K562 (cell line): Measurements from ENCODE around the gene RNF223. TPM values are rescaled to one million over a fixed set of nuclear protein-coding genes. Genes with fewer than 3 reads are reported as not detected.

Source experiments
- ATAC-seq: fragments of 200-7000 bp; cut with Tn5 transposase; 3 replicates; pipeline ENCODE4 v1.9.1; 2020; ENCODE audit warnings: moderate library complexity
- BruUV-seq: library from RNA; stranded (reverse); fragments of 400-500 nt; replicated peaks from 2 replicates; lab custom pipeline; 2021; lab: Mats Ljungman, UMichigan
- CTCF ChIA-PET: fragments of 300-600 bp; formaldehyde crosslinking; extraction: SDS; loops from one replicate; lab custom pipeline; 2021; ENCODE audit warnings: low intra/inter-chr PET ratio; lab: Yijun Ruan, JAX
- POLR2A ChIA-PET: fragments of 300-600, 350-650 bp; sonication (Branson Sonifier 250); formaldehyde crosslinking; extraction: SDS; loops from one replicate; lab custom pipeline; 2021; ENCODE audit warnings: antibody characterized with exemption, inconsistent platforms; lab: Yijun Ruan, JAX
- DNase-seq, 4 experiments: peaks; one replicate each; pipeline versions ENCODE4 v3.0.0 to v3.0.0-alpha.2; 2011 to 2018; ENCODE audit warnings: low spot score in 3 of 4, mixed read lengths in 3 of 4; ENCODE audit errors: extremely low read depth in 1 of 4
- FAIRE-seq: peaks from 2 replicates; lab custom pipeline; 2011; peaks lifted over from hg19 to GRCh38; lab: Jason Lieb, UNC
- H2AFZ ChIP-seq: 2 replicates; pipeline ENCODE4 v1.6.0; 2011; ENCODE audit warnings: low read depth, low read length, control low read depth, inconsistent platforms
- H3K27ac ChIP-seq: fragments of 200-600 bp; 3 replicates; pipeline ENCODE4 v1.8.0; 2011; ENCODE audit warnings: low read depth, mild to moderate bottlenecking, control low read depth, inconsistent platforms, low read length, moderate library complexity, mixed read lengths; ENCODE audit errors: extremely low read depth
- H3K27me3 ChIP-seq, 2 experiments: fragments of 300-600 bp in 1 of 2; 2 replicates in 1 of 2; 3 replicates in 1 of 2; pipeline versions ENCODE4 v1.6.0 to v1.8.0; 2011; ENCODE audit warnings: inconsistent platforms in 2 of 2, low read length in 2 of 2, mild to moderate bottlenecking in 1 of 2, mixed read lengths in 1 of 2, moderate library complexity in 1 of 2; ENCODE audit not compliant: control insufficient read depth in 2 of 2, insufficient read depth in 2 of 2
- H3K36me3 ChIP-seq: fragments of 300-600 bp; 3 replicates; pipeline ENCODE4 v1.8.0; 2011; ENCODE audit warnings: mild to moderate bottlenecking, low read length, inconsistent platforms; ENCODE audit not compliant: control insufficient read depth, insufficient read depth
- H3K4me1 ChIP-seq, 2 experiments: fragments of 200-600 bp in 1 of 2; replicated peaks in 1 of 2; 2 replicates in 1 of 2; 3 replicates in 1 of 2; pipeline versions ENCODE4 v1.5.1 to v1.8.0; 2011; ENCODE audit warnings: inconsistent platforms in 2 of 2, low read length in 2 of 2, mild to moderate bottlenecking in 1 of 2, mixed read lengths in 1 of 2, moderate library complexity in 1 of 2; ENCODE audit not compliant: control insufficient read depth in 2 of 2, insufficient read depth in 2 of 2
- H3K4me2 ChIP-seq: 2 replicates; pipeline ENCODE4 v1.6.1; 2011; ENCODE audit warnings: low read length, control low read depth, inconsistent platforms, mixed read lengths; ENCODE audit not compliant: insufficient read depth
- H3K4me3 ChIP-seq: fragments of 200-600 bp; sonication (generic), shearing (Covaris generic); 2 replicates; pipeline ENCODE4 v1.5.1; 2016; ENCODE audit warnings: control low read depth, inconsistent platforms
- H3K79me2 ChIP-seq: fragments of 200-600 bp; 3 replicates; pipeline ENCODE4 v1.8.0; 2011; ENCODE audit warnings: low read length, inconsistent platforms; ENCODE audit not compliant: control insufficient read depth, insufficient read depth
- H3K9ac ChIP-seq, 2 experiments: 2 replicates each; pipeline versions ENCODE4 v1.6.0 to v1.6.1; 2011; ENCODE audit warnings: low read depth in 2 of 2, low read length in 2 of 2, control low read depth in 1 of 2, inconsistent platforms in 1 of 2, mild to moderate bottlenecking in 1 of 2, mixed read lengths in 1 of 2; ENCODE audit not compliant: insufficient read depth in 1 of 2
- H3K9me1 ChIP-seq: one replicate; pipeline ENCODE4 v1.6.0; 2011; ENCODE audit warnings: inconsistent platforms, mild to moderate bottlenecking, low read length, moderate library complexity; ENCODE audit not compliant: control insufficient read depth, insufficient read depth
- H3K9me3 ChIP-seq: replicated peaks from 2 replicates; pipeline ENCODE4 v1.5.1; 2011; ENCODE audit warnings: low read depth, low read length, inconsistent platforms; ENCODE audit not compliant: control insufficient read depth, insufficient read depth
- H4K20me1 ChIP-seq: replicated peaks from 2 replicates; pipeline ENCODE4 v1.6.1; 2011; ENCODE audit warnings: low read length, inconsistent platforms, mixed read lengths; ENCODE audit not compliant: control insufficient read depth, insufficient read depth
- KDM1A ChIP-seq, 2 experiments: fragments of 450-650 bp; IDR thresholded peaks; 2 replicates each; pipeline ENCODE4 v1.6.1; 2016; ENCODE audit warnings: mild to moderate bottlenecking in 2 of 2
- LCOR ChIP-seq: sonication (generic); formaldehyde crosslinking; IDR thresholded peaks from 2 replicates; pipeline ENCODE4 v1.8.0; 2022; ENCODE audit warnings: mild to moderate bottlenecking, missing genetic modification reagents
- SPI1 ChIP-seq: IDR thresholded peaks from 2 replicates; pipeline ENCODE4 v1.6.1; 2011; ENCODE audit warnings: low read depth, low read length, control low read depth, borderline replicate concordance
- WGBS: fragments of 100-300 bp; shearing (Covaris generic); methylation state at CpG from one replicate; pipeline ENCODE4 v1.1.6; 2016; ENCODE audit warnings: low coverage, mixed read lengths; ENCODE audit not compliant: insufficient coverage; ENCODE audit errors: missing lambda C conversion rate; 5-methylcytosine and 5-hydroxymethylcytosine counted together
- in situ Hi-C: fragments of 300-500 bp; cut with MboI; formaldehyde crosslinking; loops from 4 replicates; pipeline ENCODE4 v1.15.0; 2018; ENCODE audit warnings: inconsistent platforms, mixed read lengths
- intact Hi-C: fragments of 100-400 bp; cut with micrococcal nuclease; formaldehyde crosslinking; loops from 2 replicates; pipeline ENCODE4 v1.14.2; 2022
- polyA plus RNA-seq, 8 experiments: library from polyadenylated mRNA; depleted of rRNA in 4 of 8; stranded (reverse) in 5 of 8; unstranded in 3 of 8; fragments of >200 nt; fragmentation: Nextera tagmentation in 2 of 8; fragmentation: Illumina TruSeq in 1 of 8; extraction: Ambion mirVana in 2 of 8; extraction: Trizol in 1 of 8; gene quantifications; 2 replicates each; pipeline versions ENCODE4 v1.2.1 to v1.2.3, GENCODE V29; 2011 to 2014; ENCODE audit warnings: inconsistent platforms in 1 of 8, missing spikeins in 1 of 8
- total RNA-seq, 7 experiments: library from RNA; depleted of rRNA in 6 of 7; stranded (reverse); fragments of >200 nt in 6 of 7; fragmentation: Illumina TruSeq in 2 of 7; extraction: Trizol in 2 of 7; gene quantifications; 2 replicates each; pipeline versions ENCODE4 v1.2.1 to v1.2.3, GENCODE V29; 2011 to 2021; ENCODE audit warnings: low replicate concordance in 1 of 7
- TF ChIP-seq, protein P1 (sequence below), 2 experiments: IDR thresholded peaks in 1 of 2; conservative IDR thresholded peaks in 1 of 2; 2 replicates each; pipeline ENCODE4 v1.6.1; 2016; ENCODE audit warnings: low read depth in 2 of 2, mild to moderate bottlenecking in 1 of 2, missing compliant biosample characterization in 1 of 2, missing genetic modification characterization in 1 of 2, moderate library complexity in 1 of 2

RNF223 gene
- total and polyA plus RNA-seq, 9 of the 15 experiments (the other 6 are each of a cell fraction or from before 2014, with no cell fraction given) = 0.04 to 0.32 TPM; not detected in 7

DNA sequence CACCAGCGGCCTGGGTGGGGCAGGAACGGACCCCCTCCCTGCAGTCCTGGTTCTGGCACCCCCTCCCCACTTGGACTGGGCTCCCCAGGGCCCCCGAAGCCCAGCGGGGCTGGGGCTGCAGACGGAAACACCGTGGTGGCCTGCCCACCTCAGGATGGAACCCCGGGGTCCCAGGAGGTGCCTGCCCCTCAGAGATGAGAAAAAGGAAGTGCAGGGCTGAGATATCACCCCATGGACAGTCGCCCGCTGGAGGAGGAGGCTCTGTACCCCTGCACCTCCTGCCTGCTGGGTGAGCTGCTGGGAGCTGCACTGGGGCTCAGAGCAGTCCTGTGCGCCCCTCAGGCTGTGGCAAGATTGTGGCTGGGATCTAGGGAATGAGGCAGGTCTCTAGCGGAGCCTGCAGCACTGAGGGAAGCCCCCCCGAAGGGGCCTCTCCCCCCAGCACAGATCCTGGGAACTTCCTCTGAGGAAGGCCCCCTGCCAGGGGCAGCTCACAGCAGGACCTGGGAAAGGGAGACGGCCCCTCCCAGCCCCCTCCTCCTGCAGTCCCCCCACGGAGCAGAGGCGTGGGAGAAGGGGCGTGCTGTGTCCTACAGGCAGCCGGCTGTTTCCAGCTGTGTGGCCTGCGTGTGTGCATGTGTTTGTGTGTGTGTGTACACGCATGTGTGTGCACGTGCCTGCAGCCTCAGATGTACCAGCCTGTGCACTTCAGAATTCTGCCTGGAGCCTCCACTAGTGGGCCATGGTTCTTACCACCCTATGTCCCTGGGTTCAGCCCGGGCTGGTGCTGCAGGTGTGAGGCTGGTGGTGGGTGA lies 47.3 kb downstream of the RNF223 start:
- intact Hi-C loops = no loop called here
- Histone ChIP-seq H3K4me3 (no peak overlapping the region), H2AFZ (no peak overlapping the region), H3K27me3 (no peaks in the 10 kb centered on the region), H3K9ac (peak overlapping the region in 1 of 2 experiments; percentile 68; a peak in 2 of 4 replicates), H3K4me2 (no peak overlapping the region), H3K9me1 (peaks cover 10% of the 10 kb centered on the region), H3K79me2 (peaks cover 24% of the 10 kb centered on the region), H4K20me1 (peaks cover 27% of the 10 kb centered on the region), H3K36me3 (peaks cover 55% of the 10 kb centered on the region; the same call in 2 of the 3 replicates), H3K4me1 (peaks cover 19 to 70% of the 10 kb centered on the region in 2 experiments), H3K27ac (no peak overlapping the region), H3K9me3 (no peaks in the 10 kb centered on the region)
- ChIA-PET CTCF (no interaction called here), POLR2A (interaction anchor here (0.6 to 1.1 kb wide), 4 partner anchors 25 to 879 kb away, joined by 3 to 4 read pairs (median 3); partner anchors contain the start of gene PLEKHN1)
- no peak for ATAC-seq
- BruUV-seq = no TSS peak
- no peak for FAIRE-seq
- in situ Hi-C loops = no loop called here
- whole genome bisulfite sequencing = 72% methylated on average over 19 of the region's 21 CpGs
- TF ChIP-seq KDM1A (IDR thresholded peaks at IDR 0.05) = peak in 1 of 2 experiments; percentile 55; a peak in 1 of 4 replicates
- TF ChIP-seq SPI1 = peak; percentile 63; the same call in 1 of the 2 replicates
- no peak for TF ChIP-seq LCOR
- TF ChIP-seq, protein P1, sequence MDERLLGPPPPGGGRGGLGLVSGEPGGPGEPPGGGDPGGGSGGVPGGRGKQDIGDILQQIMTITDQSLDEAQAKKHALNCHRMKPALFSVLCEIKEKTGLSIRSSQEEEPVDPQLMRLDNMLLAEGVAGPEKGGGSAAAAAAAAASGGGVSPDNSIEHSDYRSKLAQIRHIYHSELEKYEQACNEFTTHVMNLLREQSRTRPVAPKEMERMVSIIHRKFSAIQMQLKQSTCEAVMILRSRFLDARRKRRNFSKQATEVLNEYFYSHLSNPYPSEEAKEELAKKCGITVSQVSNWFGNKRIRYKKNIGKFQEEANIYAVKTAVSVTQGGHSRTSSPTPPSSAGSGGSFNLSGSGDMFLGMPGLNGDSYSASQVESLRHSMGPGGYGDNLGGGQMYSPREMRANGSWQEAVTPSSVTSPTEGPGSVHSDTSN (CRISPR knock-in tag; IDR thresholded peaks at IDR 0.05; ENCODE audit: low read depth) = no peak
- TF ChIP-seq, protein P1 (tag; conservative IDR thresholded peaks at IDR 0.05; ENCODE audit: low read depth) = no peak
- DNase-seq = no peak
